Measurements from ENCODE around the gene PXYLP1.

DNA sequence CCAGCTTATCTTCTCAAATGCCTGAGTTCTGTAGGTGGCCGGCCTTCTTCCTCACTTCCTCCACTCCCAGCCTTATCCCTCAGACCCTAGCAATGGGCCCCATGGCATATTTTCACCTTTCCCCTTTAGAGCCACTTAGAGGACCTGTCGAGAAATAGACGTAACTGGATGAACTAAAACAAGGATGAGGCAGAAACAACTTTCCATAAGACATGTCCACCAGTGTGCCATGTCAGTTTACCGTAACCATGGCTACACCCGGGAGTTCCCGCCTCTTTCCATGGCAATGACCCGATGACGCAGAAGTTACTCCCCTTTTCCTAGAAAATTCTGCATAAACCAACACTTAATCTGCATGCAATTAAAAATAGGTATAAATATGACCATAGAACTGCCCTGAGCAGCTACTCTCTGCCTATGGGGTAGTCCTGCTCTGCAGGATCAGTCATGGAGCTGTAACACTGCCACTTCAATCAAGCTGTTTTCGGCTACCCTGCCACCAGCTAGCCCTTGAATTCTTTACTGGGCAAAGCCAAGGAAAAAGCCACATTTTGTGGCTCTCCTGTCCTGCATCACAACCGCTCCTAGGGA lies 81.6 kb downstream of the PXYLP1 start:
- TF ChIP-seq, protein P1, sequence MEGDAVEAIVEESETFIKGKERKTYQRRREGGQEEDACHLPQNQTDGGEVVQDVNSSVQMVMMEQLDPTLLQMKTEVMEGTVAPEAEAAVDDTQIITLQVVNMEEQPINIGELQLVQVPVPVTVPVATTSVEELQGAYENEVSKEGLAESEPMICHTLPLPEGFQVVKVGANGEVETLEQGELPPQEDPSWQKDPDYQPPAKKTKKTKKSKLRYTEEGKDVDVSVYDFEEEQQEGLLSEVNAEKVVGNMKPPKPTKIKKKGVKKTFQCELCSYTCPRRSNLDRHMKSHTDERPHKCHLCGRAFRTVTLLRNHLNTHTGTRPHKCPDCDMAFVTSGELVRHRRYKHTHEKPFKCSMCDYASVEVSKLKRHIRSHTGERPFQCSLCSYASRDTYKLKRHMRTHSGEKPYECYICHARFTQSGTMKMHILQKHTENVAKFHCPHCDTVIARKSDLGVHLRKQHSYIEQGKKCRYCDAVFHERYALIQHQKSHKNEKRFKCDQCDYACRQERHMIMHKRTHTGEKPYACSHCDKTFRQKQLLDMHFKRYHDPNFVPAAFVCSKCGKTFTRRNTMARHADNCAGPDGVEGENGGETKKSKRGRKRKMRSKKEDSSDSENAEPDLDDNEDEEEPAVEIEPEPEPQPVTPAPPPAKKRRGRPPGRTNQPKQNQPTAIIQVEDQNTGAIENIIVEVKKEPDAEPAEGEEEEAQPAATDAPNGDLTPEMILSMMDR (IDR thresholded peaks at IDR 0.05; ENCODE audit: borderline replicate concordance, extremely low read depth, low read length, poor library complexity, severe bottlenecking) = no peak
- no peak for TF ChIP-seq EZH2 (IDR thresholded peaks at IDR 0.05; ENCODE audit: borderline replicate concordance, low read depth, low read length, severe bottlenecking)

Data from DND-41 (cell line).